Measurements from ENCODE around the gene CCDC6. TPM values are rescaled to one million over a fixed set of nuclear protein-coding genes. Genes with fewer than 3 reads are reported as not detected.

CCDC6 gene
- total RNA-seq, 4 donors from 2014 or later: 59.3 to 79.3 (median 64.8) TPM

DNA sequence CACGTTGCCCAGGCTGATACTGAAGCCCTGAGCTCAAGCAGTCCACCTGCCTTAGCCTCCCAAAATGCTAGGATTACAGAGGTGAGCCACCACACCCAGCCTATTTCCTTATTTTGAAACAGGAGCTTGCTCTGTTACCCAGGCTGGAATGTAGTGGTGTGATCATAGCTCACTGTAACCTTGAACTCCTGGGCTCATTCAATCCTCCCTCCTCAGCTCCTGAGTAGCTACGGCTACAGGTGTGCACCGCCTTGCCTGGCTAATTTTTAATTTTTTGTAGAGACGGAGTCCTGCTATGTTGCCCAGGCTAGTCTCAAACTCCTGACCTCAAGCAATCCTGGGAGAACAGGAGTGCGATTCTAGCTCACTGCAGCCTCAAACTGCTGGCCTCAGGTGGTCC, 164.8 kb downstream of the CCDC6 start:
- no peak for TF ChIP-seq POLR2A (IDR thresholded peaks at IDR 0.05)
- TF ChIP-seq, protein P1, sequence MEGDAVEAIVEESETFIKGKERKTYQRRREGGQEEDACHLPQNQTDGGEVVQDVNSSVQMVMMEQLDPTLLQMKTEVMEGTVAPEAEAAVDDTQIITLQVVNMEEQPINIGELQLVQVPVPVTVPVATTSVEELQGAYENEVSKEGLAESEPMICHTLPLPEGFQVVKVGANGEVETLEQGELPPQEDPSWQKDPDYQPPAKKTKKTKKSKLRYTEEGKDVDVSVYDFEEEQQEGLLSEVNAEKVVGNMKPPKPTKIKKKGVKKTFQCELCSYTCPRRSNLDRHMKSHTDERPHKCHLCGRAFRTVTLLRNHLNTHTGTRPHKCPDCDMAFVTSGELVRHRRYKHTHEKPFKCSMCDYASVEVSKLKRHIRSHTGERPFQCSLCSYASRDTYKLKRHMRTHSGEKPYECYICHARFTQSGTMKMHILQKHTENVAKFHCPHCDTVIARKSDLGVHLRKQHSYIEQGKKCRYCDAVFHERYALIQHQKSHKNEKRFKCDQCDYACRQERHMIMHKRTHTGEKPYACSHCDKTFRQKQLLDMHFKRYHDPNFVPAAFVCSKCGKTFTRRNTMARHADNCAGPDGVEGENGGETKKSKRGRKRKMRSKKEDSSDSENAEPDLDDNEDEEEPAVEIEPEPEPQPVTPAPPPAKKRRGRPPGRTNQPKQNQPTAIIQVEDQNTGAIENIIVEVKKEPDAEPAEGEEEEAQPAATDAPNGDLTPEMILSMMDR (IDR thresholded peaks at IDR 0.05): no peak
- DNase-seq: no peak
- H3K36me3 ChIP-seq: no peaks in the 10 kb centered on the region
- WGBS, 2 donors: 92 to 96% methylated on average over 5 of the region's 5 CpGs
- H3K27ac ChIP-seq: no peak overlapping the region
- intact Hi-C loops (cut with DNase I): no loop called here
- no peaks in the 10 kb centered on the region for H3K9me3 ChIP-seq
- no peaks in the 10 kb centered on the region for H3K27me3 ChIP-seq
- no peaks in the 10 kb centered on the region for H3K4me1 ChIP-seq
- no peak overlapping the region for H3K4me3 ChIP-seq (replicated peaks in 1 of 3)

DNA sequence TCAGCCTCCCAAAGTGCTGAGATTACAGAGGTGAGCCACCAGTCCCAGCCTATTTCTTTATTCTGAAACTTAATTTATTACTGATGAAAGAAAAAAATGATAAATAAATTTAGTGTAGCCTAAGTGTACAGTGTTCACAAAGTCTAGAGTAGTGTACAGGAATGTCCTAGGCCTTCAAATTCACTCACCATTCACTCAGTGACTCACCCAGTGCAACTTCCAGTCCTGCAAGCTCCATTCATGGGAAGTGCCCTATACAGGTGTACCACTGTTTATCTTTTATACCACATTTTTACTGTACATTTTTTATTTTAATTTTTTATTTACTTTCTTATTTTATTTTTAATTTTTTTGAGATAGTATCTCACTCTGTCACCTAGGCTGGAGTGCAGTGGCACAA, 165.3 kb downstream of the CCDC6 start:
- intact Hi-C loops (cut with DNase I): no loop called here
- no peak overlapping the region for H3K4me3 ChIP-seq (replicated peaks in 1 of 3)
- DNase-seq: no peak
- no peaks in the 10 kb centered on the region for H3K27me3 ChIP-seq
- H3K27ac ChIP-seq: no peak overlapping the region
- no peaks in the 10 kb centered on the region for H3K4me1 ChIP-seq
- H3K9me3 ChIP-seq: no peaks in the 10 kb centered on the region
- TF ChIP-seq, protein P1 (IDR thresholded peaks at IDR 0.05): no peak
- no peak for TF ChIP-seq POLR2A (IDR thresholded peaks at IDR 0.05)
- no peaks in the 10 kb centered on the region for H3K36me3 ChIP-seq

Other genes with a start within 250 kb of the CCDC6 start
- gene SLC16A9, start 196.7 kb downstream of the CCDC6 start, total RNA-seq: 10 to 100 TPM; 35.6 to 63.8 (median 41.6) TPM
- not detected for gene MRLN, start 153.1 kb downstream of the CCDC6 start, total RNA-seq